Endothelial cell of umbilical vein (primary cell): ENCODE results near the gene AKAP8L. TPM values are rescaled to one million over a fixed set of nuclear protein-coding genes. Genes with fewer than 3 reads are reported as not detected.

Experiments
- BruUV-seq: library from RNA; stranded (reverse); fragments of 400-500 nt; replicated peaks from 2 replicates; lab custom pipeline; 2021; lab: Mats Ljungman, UMichigan
- CTCF ChIA-PET: fragments of 300-600, 350-600 bp; sonication (Branson Sonifier 250); formaldehyde crosslinking; loops from one replicate; lab custom pipeline; 2021; ENCODE audit warnings: antibody characterized with exemption, inconsistent platforms; lab: Charles Lee
- POLR2A ChIA-PET: fragments of 300-600, 350-600 bp; sonication (Branson Sonifier 250); formaldehyde crosslinking; loops from one replicate; lab custom pipeline; 2021; ENCODE audit warnings: antibody characterized with exemption, inconsistent platforms; lab: Charles Lee
- DNase-seq: peaks from one replicate; pipeline ENCODE4 v3.0.0-alpha.2; 2011; ENCODE audit warnings: low read depth, low spot score
- FAIRE-seq: peaks from 2 replicates; lab custom pipeline; 2011; peaks lifted over from hg19 to GRCh38; lab: Jason Lieb, UNC
- H2AFZ ChIP-seq: 2 replicates; pipeline ENCODE4 v1.6.0; 2012; ENCODE audit warnings: low read depth, low read length, control low read depth, inconsistent platforms
- H3K27ac ChIP-seq: 2 replicates; pipeline ENCODE4 v1.5.1; 2011; ENCODE audit warnings: low read depth, mild to moderate bottlenecking, control low read depth, low read length, moderate library complexity; ENCODE audit not compliant: insufficient read depth
- H3K27me3 ChIP-seq, 2 experiments: 2 replicates each; pipeline versions ENCODE4 v1.6.0 to v1.6.1; 2011; ENCODE audit warnings: low read length in 2 of 2, mixed read lengths in 1 of 2; ENCODE audit not compliant: control insufficient read depth in 2 of 2, insufficient read depth in 2 of 2
- H3K36me3 ChIP-seq, 2 experiments: 2 replicates in 1 of 2; 3 replicates in 1 of 2; pipeline ENCODE4 v1.5.1; 2011; ENCODE audit warnings: low read length in 2 of 2, mild to moderate bottlenecking in 1 of 2, moderate library complexity in 1 of 2; ENCODE audit not compliant: control insufficient read depth in 2 of 2, insufficient read depth in 2 of 2; ENCODE audit errors: extremely low read depth in 1 of 2
- H3K4me1 ChIP-seq: 3 replicates; pipeline ENCODE4 v1.5.1; 2011; ENCODE audit warnings: mild to moderate bottlenecking, low read length; ENCODE audit not compliant: control insufficient read depth, insufficient read depth; ENCODE audit errors: extremely low read depth
- H3K4me2 ChIP-seq: 2 replicates; pipeline ENCODE4 v1.6.1; 2011; ENCODE audit warnings: low read length, control low read depth, mixed read lengths; ENCODE audit not compliant: insufficient read depth
- H3K4me3 ChIP-seq, 3 experiments: fragments of 200-600 bp in 1 of 3; sonication (generic), shearing (Covaris generic) in 1 of 3; replicated peaks in 1 of 3; 2 replicates each; pipeline ENCODE4 v1.5.1; 2011 to 2016; ENCODE audit warnings: control low read depth in 3 of 3, low read length in 3 of 3, mild to moderate bottlenecking in 2 of 3, inconsistent platforms in 1 of 3, low read depth in 1 of 3, moderate library complexity in 1 of 3; ENCODE audit not compliant: insufficient read depth in 1 of 3
- H3K79me2 ChIP-seq: 2 replicates; pipeline ENCODE4 v1.6.0; 2012; ENCODE audit warnings: low read length, inconsistent platforms; ENCODE audit not compliant: control insufficient read depth, insufficient read depth
- H3K9ac ChIP-seq: replicated peaks from 2 replicates; pipeline ENCODE3; 2011; ENCODE audit warnings: low read length, control low read depth; ENCODE audit not compliant: insufficient read depth; ENCODE audit errors: extremely low read depth
- H3K9me1 ChIP-seq: replicated peaks from 3 replicates; pipeline ENCODE4 v1.6.0; 2011; ENCODE audit warnings: mild to moderate bottlenecking, low read length; ENCODE audit not compliant: control insufficient read depth, insufficient read depth; ENCODE audit errors: extremely low read depth
- H3K9me3 ChIP-seq: replicated peaks from 2 replicates; pipeline ENCODE4 v1.5.1; 2012; ENCODE audit warnings: low read length, inconsistent platforms; ENCODE audit not compliant: control insufficient read depth, insufficient read depth
- H4K20me1 ChIP-seq: replicated peaks from 2 replicates; pipeline ENCODE3; 2011; ENCODE audit warnings: mild to moderate bottlenecking, low read length; ENCODE audit not compliant: control insufficient read depth, insufficient read depth; ENCODE audit errors: extremely low read depth
- FOS ChIP-seq: IDR thresholded peaks from 2 replicates; pipeline ENCODE4 v1.6.1; 2011; ENCODE audit warnings: mild to moderate bottlenecking, low read length, moderate library complexity, borderline replicate concordance; ENCODE audit not compliant: insufficient read depth
- GATA2 ChIP-seq: IDR thresholded peaks from 2 replicates; pipeline ENCODE4 v1.7.0; 2011; ENCODE audit warnings: low read depth, mild to moderate bottlenecking, moderate library complexity, mixed read lengths, low read length; ENCODE audit not compliant: insufficient read length, insufficient read depth
- MYC ChIP-seq: IDR thresholded peaks from one replicate; pipeline ENCODE4 v1.6.1; 2011; ENCODE audit warnings: mild to moderate bottlenecking, low read depth, low read length
- POLR2A ChIP-seq: IDR thresholded peaks from 2 replicates; pipeline ENCODE4 v1.6.1; 2012; ENCODE audit warnings: low read depth, mild to moderate bottlenecking, control low read depth, low read length
- POLR2AphosphoS5 ChIP-seq: IDR thresholded peaks from 2 replicates; pipeline ENCODE4 v1.6.1; 2012; ENCODE audit warnings: low read depth, mild to moderate bottlenecking, control low read depth, low read length, moderate library complexity; ENCODE audit not compliant: insufficient read depth
- dilution Hi-C: fragments of 300-500 bp; cut with MboI; formaldehyde crosslinking; loops from one replicate; pipeline ENCODE4 v1.15.0; 2019; ENCODE audit warnings: low sequenced_read_pairs; ENCODE audit not compliant: extremely low pct_ligation_motif_present
- intact Hi-C: fragments of 100-400 bp; cut with micrococcal nuclease; formaldehyde crosslinking; loops from one replicate; pipeline ENCODE4 v1.10.0; 2022
- polyA plus RNA-seq, 4 experiments: library from polyadenylated mRNA; depleted of rRNA in 3 of 4; stranded (reverse) in 3 of 4; unstranded in 1 of 4; fragments of >200 nt; gene quantifications; 2 replicates each; pipeline versions ENCODE4 v1.2.1 to v1.2.3, GENCODE V29; 2011 to 2012; ENCODE audit warnings: missing spikeins in 1 of 4
- total RNA-seq: library from RNA; stranded (reverse); gene quantifications from 2 replicates; pipeline ENCODE4 v1.2.3, GENCODE V29; 2021
- TF ChIP-seq, protein P1 (sequence below): IDR thresholded peaks from 2 replicates; pipeline ENCODE4 v1.6.1; 2011; ENCODE audit not compliant: insufficient read depth, insufficient read length
- TF ChIP-seq, protein P2 (sequence below), 2 donors: IDR thresholded peaks; 1 replicate in 1 of 2; 2 replicates in 1 of 2; pipeline ENCODE4 v1.5.1; 2011; ENCODE audit warnings: low read length in 2 of 2, mild to moderate bottlenecking in 2 of 2, moderate library complexity in 2 of 2, control low read depth in 1 of 2, inconsistent platforms in 1 of 2, low read depth in 1 of 2; ENCODE audit not compliant: insufficient read depth in 1 of 2; ENCODE audit errors: extremely low read depth in 1 of 2

AKAP8L gene
- total and polyA plus RNA-seq, 2 donors (not counting 3 experiments of a cell fraction or from before 2014, with no cell fraction given), result 63.9 to 99.6 TPM

DNA sequence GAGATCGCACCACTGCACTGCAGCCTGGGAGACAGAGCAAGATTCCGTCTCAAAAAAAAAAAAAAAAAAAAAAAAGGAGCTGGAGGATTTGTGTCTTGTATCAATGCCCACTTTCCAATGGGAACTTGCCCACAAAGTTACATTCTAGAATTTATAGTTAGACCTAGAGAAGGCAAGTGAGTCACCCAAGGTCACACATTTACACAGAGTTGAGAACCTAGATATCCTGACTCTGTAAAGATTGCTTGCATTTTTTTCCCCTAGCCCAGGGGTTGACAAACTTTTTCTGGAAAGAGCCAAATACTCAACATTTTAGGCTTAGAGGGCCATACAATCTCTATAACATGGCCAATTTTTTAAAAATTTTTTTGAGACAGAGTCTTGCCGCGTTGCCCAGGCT is 78.7 kb downstream of the AKAP8L start:
- TF ChIP-seq FOS (no peak), MYC (no peak), POLR2A (no peak), GATA2 (no peak), POLR2AphosphoS5 (no peak)
- TF ChIP-seq, protein P1, sequence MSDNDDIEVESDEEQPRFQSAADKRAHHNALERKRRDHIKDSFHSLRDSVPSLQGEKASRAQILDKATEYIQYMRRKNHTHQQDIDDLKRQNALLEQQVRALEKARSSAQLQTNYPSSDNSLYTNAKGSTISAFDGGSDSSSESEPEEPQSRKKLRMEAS, result no peak
- TF ChIP-seq, protein P2, sequence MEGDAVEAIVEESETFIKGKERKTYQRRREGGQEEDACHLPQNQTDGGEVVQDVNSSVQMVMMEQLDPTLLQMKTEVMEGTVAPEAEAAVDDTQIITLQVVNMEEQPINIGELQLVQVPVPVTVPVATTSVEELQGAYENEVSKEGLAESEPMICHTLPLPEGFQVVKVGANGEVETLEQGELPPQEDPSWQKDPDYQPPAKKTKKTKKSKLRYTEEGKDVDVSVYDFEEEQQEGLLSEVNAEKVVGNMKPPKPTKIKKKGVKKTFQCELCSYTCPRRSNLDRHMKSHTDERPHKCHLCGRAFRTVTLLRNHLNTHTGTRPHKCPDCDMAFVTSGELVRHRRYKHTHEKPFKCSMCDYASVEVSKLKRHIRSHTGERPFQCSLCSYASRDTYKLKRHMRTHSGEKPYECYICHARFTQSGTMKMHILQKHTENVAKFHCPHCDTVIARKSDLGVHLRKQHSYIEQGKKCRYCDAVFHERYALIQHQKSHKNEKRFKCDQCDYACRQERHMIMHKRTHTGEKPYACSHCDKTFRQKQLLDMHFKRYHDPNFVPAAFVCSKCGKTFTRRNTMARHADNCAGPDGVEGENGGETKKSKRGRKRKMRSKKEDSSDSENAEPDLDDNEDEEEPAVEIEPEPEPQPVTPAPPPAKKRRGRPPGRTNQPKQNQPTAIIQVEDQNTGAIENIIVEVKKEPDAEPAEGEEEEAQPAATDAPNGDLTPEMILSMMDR (IDR thresholded peaks at IDR 0.05; ENCODE audit: extremely low read depth in 1 of 2, insufficient read depth in 1 of 2, low read depth in 1 of 2, low read length in 2 of 2), result no peak
- no peak overlapping the region for H3K4me3 ChIP-seq
- no peak overlapping the region for H3K27ac ChIP-seq
- FAIRE-seq (no peak), DNase-seq (no peak)
- no peaks in the 10 kb centered on the region for H3K36me3 ChIP-seq
- no peaks in the 10 kb centered on the region for H3K4me1 ChIP-seq
- no peaks in the 10 kb centered on the region for H3K27me3 ChIP-seq
- CTCF ChIA-PET, result interaction anchor here (0.6 kb wide), 1 partner anchor 215 kb away, joined by 3 read pairs; no protein-coding TSS in a partner anchor
- no peak overlapping the region for H3K4me2 ChIP-seq
- no peak overlapping the region for H2AFZ ChIP-seq
- H3K79me2 ChIP-seq, result no peaks in the 10 kb centered on the region
- POLR2A ChIA-PET, result no interaction called here
- H3K9me1 ChIP-seq, result no peaks in the 10 kb centered on the region
- no peaks in the 10 kb centered on the region for H3K9me3 ChIP-seq
- dilution Hi-C loops (no loop called here), intact Hi-C loops (no loop called here)
- BruUV-seq, result no TSS peak
- no peaks in the 10 kb centered on the region for H4K20me1 ChIP-seq
- H3K9ac ChIP-seq, result no peak overlapping the region
